ENCODE data around the gene PAM. TPM values are rescaled to one million over a fixed set of nuclear protein-coding genes. Genes with fewer than 3 reads are reported as not detected.

PAM gene
- total and polyA plus RNA-seq, 2 donors = 22.1 to 76.3 TPM

DNA sequence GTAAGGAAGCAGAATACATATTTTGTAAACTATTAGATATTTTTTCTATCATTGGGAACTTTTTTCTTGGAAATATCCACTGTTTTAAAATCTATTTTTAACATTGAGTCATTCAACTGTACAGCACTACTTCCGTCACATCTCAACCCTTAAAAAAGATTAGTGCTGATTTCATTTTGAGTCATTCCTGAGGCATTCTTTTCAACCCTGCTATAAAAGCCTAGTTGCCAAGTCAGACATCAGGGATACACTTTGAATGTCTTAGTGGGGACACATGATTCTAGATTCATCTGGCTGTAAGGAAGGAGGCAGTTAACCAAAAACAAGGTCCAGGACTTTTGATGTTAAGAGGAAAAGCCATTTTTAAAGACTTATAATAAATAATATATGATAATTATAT, 203.9 kb downstream of the PAM start:
- no peak overlapping the region for H3K4me3 ChIP-seq (ENCODE audit: low read length in 2 of 2)
- H3K27ac ChIP-seq (ENCODE audit: low read depth in 1 of 2, low read length in 1 of 2) = no peak overlapping the region
- no peaks in the 10 kb centered on the region for H3K4me1 ChIP-seq (ENCODE audit: control insufficient read depth in 2 of 2, insufficient read depth in 2 of 2, low read length in 2 of 2)
- H3K9me3 ChIP-seq (ENCODE audit: control insufficient read depth in 2 of 2, insufficient read depth in 1 of 2, low read length in 1 of 2) = no peaks in the 10 kb centered on the region
- H3K27me3 ChIP-seq (ENCODE audit: control insufficient read depth in 2 of 2, insufficient read depth in 1 of 2, low read length in 1 of 2) = no peaks in the 10 kb centered on the region
- no peaks in the 10 kb centered on the region for H3K36me3 ChIP-seq (ENCODE audit: control insufficient read depth in 2 of 2, insufficient read depth in 2 of 2, low read length in 1 of 2)
- 94% methylated on average over 1 of the region's 1 CpG for WGBS
- no peak for DNase-seq (ENCODE audit: low read depth in 6 of 9, low spot score in 9 of 9)

DNA sequence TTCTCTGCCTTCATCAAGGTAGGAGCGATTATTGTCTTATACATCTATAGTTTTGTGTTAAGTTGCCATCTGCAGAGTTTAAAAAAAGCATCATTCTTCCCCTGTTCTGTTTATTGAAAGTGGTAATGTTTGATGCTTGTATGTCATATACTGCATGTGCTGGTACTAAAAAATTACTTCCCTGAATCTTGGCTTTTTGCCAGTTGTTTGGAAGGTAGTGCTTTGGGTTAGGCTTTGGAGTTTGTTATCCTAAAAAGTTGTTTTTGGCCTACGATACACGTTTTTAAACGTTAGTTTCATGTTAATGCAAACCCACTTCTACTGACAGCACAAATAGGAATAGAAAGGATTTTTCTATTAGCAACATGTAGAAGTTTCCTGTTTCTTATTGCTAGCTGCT, 206.6 kb downstream of the PAM start:
- Histone ChIP-seq H3K27ac (ENCODE audit: low read depth in 1 of 2, low read length in 1 of 2) (no peak overlapping the region), H3K27me3 (ENCODE audit: control insufficient read depth in 2 of 2, insufficient read depth in 1 of 2, low read length in 1 of 2) (no peaks in the 10 kb centered on the region), H3K4me1 (ENCODE audit: control insufficient read depth in 2 of 2, insufficient read depth in 2 of 2, low read length in 2 of 2) (no peaks in the 10 kb centered on the region), H3K36me3 (ENCODE audit: control insufficient read depth in 2 of 2, insufficient read depth in 2 of 2, low read length in 1 of 2) (no peaks in the 10 kb centered on the region), H3K4me3 (ENCODE audit: low read length in 2 of 2) (no peak overlapping the region), H3K9me3 (ENCODE audit: control insufficient read depth in 2 of 2, insufficient read depth in 1 of 2, low read length in 1 of 2) (no peaks in the 10 kb centered on the region)
- WGBS = 83% methylated on average over 4 of the region's 4 CpGs
- DNase-seq (ENCODE audit: low read depth in 6 of 9, low spot score in 9 of 9) = no peak

DNA sequence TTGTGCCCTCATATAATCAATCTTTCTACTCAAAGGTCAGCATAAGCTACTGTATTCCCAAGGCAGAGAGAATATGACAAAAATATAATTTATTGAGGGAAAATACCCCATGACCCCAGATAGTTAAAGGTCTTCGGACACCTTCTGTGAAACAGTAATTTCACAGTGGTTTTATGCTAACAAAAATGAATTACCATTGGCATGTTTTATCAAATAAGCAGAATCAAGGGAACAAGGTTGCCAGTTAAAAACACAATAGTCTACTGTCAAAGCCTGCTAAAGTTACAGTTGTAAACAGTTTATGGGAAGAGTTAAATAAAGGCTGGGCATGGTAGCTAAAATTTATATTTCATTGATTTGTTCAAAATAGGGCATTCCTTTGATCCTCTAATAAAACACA, 210.5 kb downstream of the PAM start:
- no peaks in the 10 kb centered on the region for H3K4me1 ChIP-seq (ENCODE audit: control insufficient read depth in 2 of 2, insufficient read depth in 2 of 2, low read length in 2 of 2)
- no peak for DNase-seq (ENCODE audit: low read depth in 6 of 9, low spot score in 9 of 9)
- no peaks in the 10 kb centered on the region for H3K9me3 ChIP-seq (ENCODE audit: control insufficient read depth in 2 of 2, insufficient read depth in 1 of 2, low read length in 1 of 2)

DNA sequence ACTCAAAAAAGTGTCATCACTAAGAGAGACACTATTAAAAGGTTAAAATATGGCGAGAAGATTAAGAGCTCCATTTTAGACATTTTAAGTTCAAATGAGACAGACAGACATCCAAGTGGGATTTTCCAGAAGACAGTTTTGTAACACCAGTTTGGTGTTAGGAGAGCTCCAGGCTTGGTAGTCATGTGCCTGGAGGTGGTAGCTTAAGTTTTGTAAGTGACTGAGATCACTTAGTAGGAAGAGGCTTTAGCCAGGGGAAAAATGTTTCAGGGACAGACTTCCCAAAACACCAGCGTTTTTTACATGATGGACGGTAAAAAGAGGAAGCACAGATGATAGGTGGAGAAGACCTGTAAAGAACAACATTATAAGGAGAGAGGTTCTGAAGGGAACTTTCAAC, 214.5 kb downstream of the PAM start:
- H3K9me3 ChIP-seq (ENCODE audit: control insufficient read depth in 2 of 2, insufficient read depth in 1 of 2, low read length in 1 of 2) = no peaks in the 10 kb centered on the region

More for the DNA sequence above, 210.5 kb downstream of the PAM start:
- H3K27ac ChIP-seq (ENCODE audit: low read depth in 1 of 2, low read length in 1 of 2) = no peak overlapping the region
- WGBS = 99% methylated on average over 1 of the region's 1 CpG
- no peaks in the 10 kb centered on the region for H3K36me3 ChIP-seq (ENCODE audit: control insufficient read depth in 2 of 2, insufficient read depth in 2 of 2, low read length in 1 of 2)
- H3K4me3 ChIP-seq (ENCODE audit: low read length in 2 of 2) = no peak overlapping the region
- H3K27me3 ChIP-seq (ENCODE audit: control insufficient read depth in 2 of 2, insufficient read depth in 1 of 2, low read length in 1 of 2) = no peaks in the 10 kb centered on the region

DNA sequence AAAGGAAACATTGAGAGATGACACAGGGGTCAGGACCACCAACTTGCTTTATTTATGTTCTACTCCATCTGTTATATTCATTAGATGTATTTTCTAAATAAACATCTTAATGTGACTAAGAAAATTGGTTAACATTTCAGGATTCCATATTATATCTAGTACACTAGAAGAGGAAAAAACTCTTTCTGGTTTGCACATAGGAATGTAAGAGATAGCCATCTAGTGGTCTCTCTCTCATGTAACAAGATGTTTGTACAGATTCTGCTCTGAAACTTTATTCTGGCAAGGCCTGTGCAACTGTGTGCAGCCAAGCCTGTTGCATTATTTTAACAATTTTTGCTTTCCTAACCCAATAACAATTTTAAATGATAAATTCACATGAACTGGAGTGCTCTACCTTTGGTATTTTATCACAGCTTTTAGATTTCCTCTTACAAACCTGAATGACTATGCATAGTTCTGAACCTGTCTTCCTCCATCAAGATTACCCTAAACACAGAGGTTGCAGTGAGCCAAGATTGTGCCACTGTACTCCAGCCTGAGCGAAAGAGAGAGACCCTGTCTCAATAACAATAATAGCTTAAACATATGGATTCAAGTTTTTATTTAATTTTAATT, 216.7 kb downstream of the PAM start:
- H3K27ac ChIP-seq (ENCODE audit: low read depth in 1 of 2, low read length in 1 of 2) = no peak overlapping the region
- peak in 3 of 9 donors; percentile 5 to 36 (median 13) for DNase-seq (ENCODE audit: low read depth in 6 of 9, low spot score in 9 of 9)
- no peaks in the 10 kb centered on the region for H3K9me3 ChIP-seq (ENCODE audit: control insufficient read depth in 2 of 2, insufficient read depth in 1 of 2, low read length in 1 of 2)
- no peaks in the 10 kb centered on the region for H3K27me3 ChIP-seq (ENCODE audit: control insufficient read depth in 2 of 2, insufficient read depth in 1 of 2, low read length in 1 of 2)
- H3K4me3 ChIP-seq (ENCODE audit: low read length in 2 of 2) = no peak overlapping the region
- H3K4me1 ChIP-seq (ENCODE audit: control insufficient read depth in 2 of 2, insufficient read depth in 2 of 2, low read length in 2 of 2) = no peaks in the 10 kb centered on the region
- H3K36me3 ChIP-seq (ENCODE audit: control insufficient read depth in 2 of 2, insufficient read depth in 2 of 2, low read length in 1 of 2) = no peaks in the 10 kb centered on the region
- WGBS = 99% methylated on average over 1 of the region's 1 CpG

More for the DNA sequence above, 214.5 kb downstream of the PAM start:
- Histone ChIP-seq H3K27ac (ENCODE audit: low read depth in 1 of 2, low read length in 1 of 2) (no peak overlapping the region), H3K36me3 (ENCODE audit: control insufficient read depth in 2 of 2, insufficient read depth in 2 of 2, low read length in 1 of 2) (no peaks in the 10 kb centered on the region), H3K4me1 (ENCODE audit: control insufficient read depth in 2 of 2, insufficient read depth in 2 of 2, low read length in 2 of 2) (no peaks in the 10 kb centered on the region), H3K27me3 (ENCODE audit: control insufficient read depth in 2 of 2, insufficient read depth in 1 of 2, low read length in 1 of 2) (no peaks in the 10 kb centered on the region), H3K4me3 (ENCODE audit: low read length in 2 of 2) (no peak overlapping the region)
- WGBS = 66% methylated on average over 3 of the region's 3 CpGs
- no peak for DNase-seq (ENCODE audit: low read depth in 6 of 9, low spot score in 9 of 9)

DNA sequence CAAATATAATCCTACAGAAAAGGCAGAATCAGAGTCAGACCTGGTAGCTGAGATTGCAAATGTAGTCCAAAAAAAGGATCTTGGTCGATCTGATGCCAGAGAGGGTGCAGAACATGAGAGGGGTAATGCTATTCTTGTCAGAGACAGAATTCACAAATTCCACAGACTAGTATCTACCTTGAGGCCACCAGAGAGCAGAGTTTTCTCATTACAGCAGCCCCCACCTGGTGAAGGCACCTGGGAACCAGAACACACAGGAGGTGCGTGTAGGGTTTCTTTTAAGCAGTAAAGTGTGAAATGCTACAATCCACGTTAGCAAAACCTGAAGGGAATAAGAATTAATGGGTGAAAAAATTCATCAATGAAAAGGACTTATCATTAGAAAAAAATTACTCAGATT, 219.1 kb downstream of the PAM start:
- WGBS = 93% methylated on average over 3 of the region's 3 CpGs
- DNase-seq (ENCODE audit: low read depth in 6 of 9, low spot score in 9 of 9) = peak in 1 of 9 donors; percentile 5
- no peaks in the 10 kb centered on the region for H3K9me3 ChIP-seq (ENCODE audit: control insufficient read depth in 2 of 2, insufficient read depth in 1 of 2, low read length in 1 of 2)
- no peak overlapping the region for H3K4me3 ChIP-seq (ENCODE audit: low read length in 2 of 2)
- H3K27ac ChIP-seq (ENCODE audit: low read depth in 1 of 2, low read length in 1 of 2) = no peak overlapping the region
- H3K36me3 ChIP-seq (ENCODE audit: control insufficient read depth in 2 of 2, insufficient read depth in 2 of 2, low read length in 1 of 2) = no peaks in the 10 kb centered on the region
- no peaks in the 10 kb centered on the region for H3K27me3 ChIP-seq (ENCODE audit: control insufficient read depth in 2 of 2, insufficient read depth in 1 of 2, low read length in 1 of 2)
- H3K4me1 ChIP-seq (ENCODE audit: control insufficient read depth in 2 of 2, insufficient read depth in 2 of 2, low read length in 2 of 2) = no peaks in the 10 kb centered on the region

DNA sequence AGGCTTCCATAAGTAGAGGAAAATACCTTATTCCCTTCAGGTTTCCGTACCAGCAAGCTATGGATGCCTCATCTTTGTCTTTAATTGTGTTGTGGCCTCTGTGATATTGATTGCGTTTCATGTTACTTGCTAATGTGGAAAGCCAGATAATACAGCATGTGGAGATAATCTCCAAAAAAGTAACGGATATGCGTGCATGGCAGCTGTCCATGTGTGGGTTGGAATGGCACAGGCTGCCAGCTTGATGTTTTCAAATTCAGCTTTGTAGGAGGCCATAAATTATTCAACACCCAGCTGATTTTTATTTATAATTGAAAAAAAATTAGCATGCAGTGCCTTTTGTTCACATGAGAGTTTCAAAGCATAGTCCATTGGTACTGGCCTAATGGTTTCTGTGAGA, 219.9 kb downstream of the PAM start:
- no peak for DNase-seq (ENCODE audit: low read depth in 6 of 9, low spot score in 9 of 9)
- no peaks in the 10 kb centered on the region for H3K36me3 ChIP-seq (ENCODE audit: control insufficient read depth in 2 of 2, insufficient read depth in 2 of 2, low read length in 1 of 2)
- WGBS = 97% methylated on average over 4 of the region's 4 CpGs
- H3K9me3 ChIP-seq (ENCODE audit: control insufficient read depth in 2 of 2, insufficient read depth in 1 of 2, low read length in 1 of 2) = no peaks in the 10 kb centered on the region
- H3K27me3 ChIP-seq (ENCODE audit: control insufficient read depth in 2 of 2, insufficient read depth in 1 of 2, low read length in 1 of 2) = no peaks in the 10 kb centered on the region
- H3K27ac ChIP-seq (ENCODE audit: low read depth in 1 of 2, low read length in 1 of 2) = no peak overlapping the region
- no peaks in the 10 kb centered on the region for H3K4me1 ChIP-seq (ENCODE audit: control insufficient read depth in 2 of 2, insufficient read depth in 2 of 2, low read length in 2 of 2)
- no peak overlapping the region for H3K4me3 ChIP-seq (ENCODE audit: low read length in 2 of 2)

DNA sequence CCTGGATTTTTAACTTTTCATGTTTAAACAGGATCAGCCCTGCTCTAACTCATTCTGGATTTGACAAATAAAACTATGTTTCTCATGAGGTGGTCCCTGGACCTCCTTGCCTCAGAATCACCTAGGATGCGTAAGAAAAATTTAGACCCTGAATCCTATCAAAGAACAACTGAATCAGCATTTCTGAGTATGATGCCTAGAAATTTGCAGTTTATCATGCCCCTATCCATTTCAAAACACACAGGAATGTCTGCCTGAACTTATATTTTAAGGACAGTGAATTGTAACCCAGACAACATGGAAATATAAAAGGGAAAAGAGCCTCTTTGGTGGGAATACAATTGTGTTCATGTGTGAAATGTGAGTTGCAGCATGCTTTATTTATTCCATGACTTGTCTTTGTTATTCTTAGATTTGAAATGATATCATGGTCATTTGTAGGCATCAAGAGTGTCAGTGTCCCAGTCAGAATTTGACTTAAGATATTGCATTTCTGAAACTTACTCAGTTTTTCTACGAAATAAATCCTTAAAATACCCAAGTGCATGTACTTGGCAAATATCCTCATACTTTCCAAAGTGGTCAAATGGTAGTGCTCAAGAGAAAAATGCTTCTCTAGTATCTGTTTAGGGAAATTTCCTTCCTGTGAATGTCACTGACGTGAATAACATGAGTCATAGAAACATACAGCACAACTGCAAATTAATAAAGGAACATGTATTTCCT, 220.5 kb downstream of the PAM start:
- 94% methylated on average over 3 of the region's 3 CpGs for WGBS
- no peak for DNase-seq (ENCODE audit: low read depth in 6 of 9, low spot score in 9 of 9)
- Histone ChIP-seq H3K9me3 (ENCODE audit: control insufficient read depth in 2 of 2, insufficient read depth in 1 of 2, low read length in 1 of 2) (no peaks in the 10 kb centered on the region), H3K36me3 (ENCODE audit: control insufficient read depth in 2 of 2, insufficient read depth in 2 of 2, low read length in 1 of 2) (no peaks in the 10 kb centered on the region), H3K27me3 (ENCODE audit: control insufficient read depth in 2 of 2, insufficient read depth in 1 of 2, low read length in 1 of 2) (no peaks in the 10 kb centered on the region), H3K4me3 (ENCODE audit: low read length in 2 of 2) (no peak overlapping the region), H3K27ac (ENCODE audit: low read depth in 1 of 2, low read length in 1 of 2) (no peak overlapping the region), H3K4me1 (ENCODE audit: control insufficient read depth in 2 of 2, insufficient read depth in 2 of 2, low read length in 2 of 2) (no peaks in the 10 kb centered on the region)

DNA sequence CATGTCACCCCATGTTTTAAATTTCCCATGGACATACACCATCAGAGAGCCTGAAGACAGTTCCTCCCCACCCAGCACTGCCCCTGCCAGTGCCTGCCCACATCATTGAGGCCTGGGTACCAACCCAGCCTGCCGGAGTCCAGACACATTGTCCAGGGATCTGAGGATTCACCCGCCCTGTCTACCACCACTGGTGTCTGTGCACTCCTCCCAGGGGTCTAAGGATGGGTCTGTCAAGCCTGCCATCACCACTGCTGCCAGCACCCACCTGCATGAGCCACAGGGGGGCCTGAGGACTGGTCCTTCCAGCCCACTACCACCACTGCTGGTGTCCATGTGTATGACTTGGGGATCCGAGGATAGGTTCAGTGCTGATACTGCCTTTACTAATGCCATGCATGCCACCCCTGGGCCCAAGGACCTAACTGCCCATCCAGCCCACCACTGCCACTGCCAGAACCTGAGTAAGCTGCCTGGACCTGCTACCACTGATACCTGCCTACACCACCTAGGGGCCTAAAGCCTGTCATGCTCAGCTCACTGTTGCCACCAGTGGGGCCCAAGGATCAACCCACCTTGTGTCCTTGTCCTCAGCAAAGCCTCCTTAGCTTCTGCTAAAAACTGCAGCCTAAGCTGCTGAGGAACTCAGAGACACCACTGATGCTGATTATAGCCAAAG, 227.0 kb downstream of the PAM start:
- DNase-seq (ENCODE audit: low read depth in 6 of 9, low spot score in 9 of 9) = no peak
- WGBS = 100% methylated on average over 3 of the region's 3 CpGs
- no peaks in the 10 kb centered on the region for H3K27me3 ChIP-seq (ENCODE audit: control insufficient read depth in 2 of 2, insufficient read depth in 1 of 2, low read length in 1 of 2)
- H3K4me3 ChIP-seq (ENCODE audit: low read length in 2 of 2) = no peak overlapping the region
- peaks cover 0 to 10% of the 10 kb centered on the region in 2 donors for H3K9me3 ChIP-seq (ENCODE audit: control insufficient read depth in 2 of 2, insufficient read depth in 1 of 2, low read length in 1 of 2)
- H3K27ac ChIP-seq (ENCODE audit: low read depth in 1 of 2, low read length in 1 of 2) = no peak overlapping the region
- no peaks in the 10 kb centered on the region for H3K4me1 ChIP-seq (ENCODE audit: control insufficient read depth in 2 of 2, insufficient read depth in 2 of 2, low read length in 2 of 2)
- H3K36me3 ChIP-seq (ENCODE audit: control insufficient read depth in 2 of 2, insufficient read depth in 2 of 2, low read length in 1 of 2) = no peaks in the 10 kb centered on the region
